H9 (cell line): ENCODE measurements around the gene SPTBN1. TPM values are rescaled to one million over a fixed set of nuclear protein-coding genes. Genes with fewer than 3 reads are reported as not detected.

Experiments
- DNase-seq: peaks from one replicate; pipeline ENCODE4 v3.0.0-alpha.2; 2017
- H2AFZ ChIP-seq: one replicate; pipeline ENCODE4 v1.6.1; 2013; ENCODE audit warnings: mild to moderate bottlenecking, low read length, control low read depth, moderate library complexity
- H2AK5ac ChIP-seq: 2 replicates; pipeline ENCODE4 v1.6.1; 2013; ENCODE audit warnings: low read length, control low read depth, mixed read lengths; ENCODE audit not compliant: insufficient read length
- H2BK120ac ChIP-seq: one replicate; pipeline ENCODE4 v1.6.1; 2013; ENCODE audit warnings: low read depth, mild to moderate bottlenecking, low read length, control low read depth, inconsistent platforms; ENCODE audit not compliant: poor library complexity, severe bottlenecking
- H2BK12ac ChIP-seq: 2 replicates; pipeline ENCODE4 v1.6.1; 2013; ENCODE audit warnings: low read length, control low read depth, mixed read lengths, low read depth; ENCODE audit not compliant: insufficient read length
- H2BK15ac ChIP-seq: 2 replicates; pipeline ENCODE4 v1.6.1; 2013; ENCODE audit warnings: low read depth, low read length, control low read depth
- H2BK20ac ChIP-seq: one replicate; pipeline ENCODE4 v1.6.1; 2013; ENCODE audit warnings: low read depth, mild to moderate bottlenecking, low read length, control low read depth, inconsistent platforms; ENCODE audit not compliant: poor library complexity, severe bottlenecking
- H2BK5ac ChIP-seq: 2 replicates; pipeline ENCODE4 v1.6.1; 2013; ENCODE audit warnings: low read length, control low read depth, mixed read lengths; ENCODE audit not compliant: insufficient read length
- H3K14ac ChIP-seq: 2 replicates; pipeline ENCODE4 v1.6.1; 2013; ENCODE audit warnings: low read length, control low read depth; ENCODE audit not compliant: insufficient read depth
- H3K18ac ChIP-seq: 2 replicates; pipeline ENCODE4 v1.6.1; 2013; ENCODE audit warnings: low read depth, mild to moderate bottlenecking, mixed read lengths, low read length, control low read depth; ENCODE audit not compliant: insufficient read length
- H3K23ac ChIP-seq: 2 replicates; pipeline ENCODE4 v1.6.1; 2013; ENCODE audit warnings: low read length, control low read depth, mixed read lengths, low read depth; ENCODE audit not compliant: insufficient read length
- H3K23me2 ChIP-seq: 2 replicates; pipeline ENCODE4 v1.6.1; 2013; ENCODE audit warnings: low read depth, mild to moderate bottlenecking, mixed read lengths, low read length, control low read depth; ENCODE audit not compliant: insufficient read length, poor library complexity, severe bottlenecking
- H3K27ac ChIP-seq: 2 replicates; pipeline ENCODE4 v1.5.1; 2013; ENCODE audit warnings: low read length, control low read depth, mixed read lengths, low read depth; ENCODE audit not compliant: insufficient read length
- H3K27me3 ChIP-seq: 2 replicates; pipeline ENCODE4 v1.6.1; 2013; ENCODE audit warnings: low read length, control low read depth, inconsistent platforms; ENCODE audit not compliant: insufficient read depth
- H3K4ac ChIP-seq: 2 replicates; pipeline ENCODE4 v1.6.1; 2013; ENCODE audit warnings: low read depth, mild to moderate bottlenecking, control low read depth, inconsistent platforms, low read length, moderate library complexity
- H3K4me1 ChIP-seq: 2 replicates; pipeline ENCODE4 v1.6.1; 2013; ENCODE audit warnings: low read length, control low read depth, inconsistent platforms; ENCODE audit not compliant: insufficient read depth
- H3K4me2 ChIP-seq: 2 replicates; pipeline ENCODE4 v1.6.1; 2013; ENCODE audit warnings: low read length, control low read depth, mixed read lengths; ENCODE audit not compliant: insufficient read length, insufficient read depth
- H3K56ac ChIP-seq: 2 replicates; pipeline ENCODE4 v1.6.1; 2013; ENCODE audit warnings: low read depth, mild to moderate bottlenecking, mixed read lengths, low read length, control low read depth; ENCODE audit not compliant: insufficient read length
- H3K79me1 ChIP-seq: 2 replicates; pipeline ENCODE4 v1.6.1; 2013; ENCODE audit warnings: low read depth, mild to moderate bottlenecking, moderate library complexity, low read length, control low read depth, inconsistent platforms; ENCODE audit not compliant: insufficient read depth, poor library complexity, severe bottlenecking
- H3K79me2 ChIP-seq: 2 replicates; pipeline ENCODE4 v1.6.1; 2013; ENCODE audit warnings: low read length, control low read depth, inconsistent platforms; ENCODE audit not compliant: insufficient read depth
- H3K9ac ChIP-seq: 2 replicates; pipeline ENCODE4 v1.6.1; 2013; ENCODE audit warnings: low read length, control low read depth, mixed read lengths; ENCODE audit not compliant: insufficient read length; ENCODE audit errors: extremely low read depth
- H3K9me3 ChIP-seq: one replicate; pipeline ENCODE4 v1.6.1; 2013; ENCODE audit warnings: low read depth, low read length, inconsistent platforms; ENCODE audit not compliant: control insufficient read depth
- H3T11ph ChIP-seq: one replicate; pipeline ENCODE4 v1.6.1; 2013; ENCODE audit warnings: mild to moderate bottlenecking, low read length, control low read depth, inconsistent platforms
- H4K20me1 ChIP-seq: one replicate; pipeline ENCODE4 v1.6.1; 2013; ENCODE audit not compliant: control insufficient read depth, insufficient read length, insufficient read depth
- H4K5ac ChIP-seq: 2 replicates; pipeline ENCODE4 v1.6.1; 2013; ENCODE audit warnings: low read depth, mild to moderate bottlenecking, mixed read lengths, low read length, control low read depth; ENCODE audit not compliant: insufficient read length
- H4K8ac ChIP-seq: replicated peaks from 2 replicates; pipeline ENCODE4 v1.6.1; 2013; ENCODE audit warnings: low read length, control low read depth, mixed read lengths, low read depth; ENCODE audit not compliant: insufficient read length
- H4K91ac ChIP-seq: 2 replicates; pipeline ENCODE4 v1.6.1; 2013; ENCODE audit warnings: low read depth, mild to moderate bottlenecking, moderate library complexity, mixed read lengths, low read length, control low read depth; ENCODE audit not compliant: insufficient read length
- H3K27ac Mint-ChIP-seq, 3 experiments: 2 replicates in 2 of 3; 3 replicates in 1 of 3; pipeline ENCODE4 v1.8.0; 2020 to 2021; ENCODE audit warnings: mixed read lengths in 3 of 3, mild to moderate bottlenecking in 1 of 3, moderate library complexity in 1 of 3
- H3K27me3 Mint-ChIP-seq: 2 replicates; pipeline ENCODE4 v1.8.0; 2021; ENCODE audit warnings: low read depth, mild to moderate bottlenecking, moderate library complexity, mixed read lengths
- H3K36me3 Mint-ChIP-seq, 3 experiments: 2 replicates in 2 of 3; 3 replicates in 1 of 3; pipeline ENCODE4 v1.8.0; 2020 to 2021; ENCODE audit warnings: low read depth in 3 of 3, mixed read lengths in 3 of 3; ENCODE audit not compliant: insufficient read depth in 1 of 3
- H3K4me1 Mint-ChIP-seq, 2 experiments: 2 replicates each; pipeline ENCODE4 v1.8.0; 2020; ENCODE audit warnings: mixed read lengths in 2 of 2
- H3K4me3 Mint-ChIP-seq, 2 experiments: 2 replicates in 1 of 2; 3 replicates in 1 of 2; pipeline ENCODE4 v1.8.0; 2020 to 2021; ENCODE audit warnings: mild to moderate bottlenecking in 2 of 2, mixed read lengths in 2 of 2, moderate library complexity in 1 of 2
- H3K9me3 Mint-ChIP-seq, 2 experiments: 2 replicates in 1 of 2; 3 replicates in 1 of 2; pipeline ENCODE4 v1.8.0; 2020; ENCODE audit warnings: mild to moderate bottlenecking in 2 of 2, mixed read lengths in 2 of 2, moderate library complexity in 1 of 2
- WGBS: extraction: QIAGEN DNeasy Blood & Tissue Kit; methylation state at CpG from one replicate; pipeline ENCODE4 v1.1.7; 2013; ENCODE audit warnings: missing lambda C conversion rate, low lambda C conversion rate, mixed read lengths; ENCODE audit not compliant: insufficient read length; ENCODE audit errors: extremely low coverage; 5-methylcytosine and 5-hydroxymethylcytosine counted together
- total RNA-seq: library from RNA; stranded (reverse); gene quantifications from 2 replicates; pipeline ENCODE4 v1.2.1, GENCODE V29; 2021
- TF ChIP-seq, protein P1 (sequence below): fragments of 200-600 bp; sonication (generic); conservative IDR thresholded peaks from 3 replicates; pipeline ENCODE4 v1.8.0; 2021; ENCODE audit warnings: antibody characterized with exemption, mild to moderate bottlenecking

Gene SPTBN1
- total RNA-seq, 1 experiment from 2014 or later: 164 TPM

DNA sequence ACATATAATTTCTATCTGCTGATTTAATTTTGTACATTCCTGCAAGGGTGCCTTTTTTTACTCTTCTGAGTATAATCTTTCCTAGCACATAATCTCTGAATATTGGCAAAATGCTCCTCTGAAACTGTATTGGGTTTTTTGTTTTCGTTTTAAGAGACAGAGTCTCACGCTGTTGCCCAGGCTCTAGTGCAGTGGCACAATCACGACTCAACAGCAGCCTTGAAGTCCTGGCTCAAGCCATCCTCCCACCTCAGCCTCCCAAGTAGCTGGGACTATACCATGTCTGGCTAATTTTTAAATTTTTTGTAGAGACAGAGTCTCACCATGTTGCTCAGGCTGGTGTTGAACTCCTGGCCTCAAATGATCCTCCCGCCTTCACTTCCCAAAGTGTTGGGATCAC is 104.9 kb downstream of the SPTBN1 start:
- no peak overlapping the region for H2BK120ac ChIP-seq
- WGBS: no CpG with 5 or more reads among the region's 4 CpGs
- H3K27me3 Mint-ChIP-seq: no peaks in the 10 kb centered on the region

More for the DNA sequence above, 104.9 kb downstream of the SPTBN1 start:
- no peak overlapping the region for H3K18ac ChIP-seq
- no peak overlapping the region for H2BK20ac ChIP-seq
- no peak overlapping the region for H4K91ac ChIP-seq
- H4K8ac ChIP-seq: no peak overlapping the region
- no peak overlapping the region for H2BK12ac ChIP-seq
- no peak overlapping the region for H2BK5ac ChIP-seq
- H3K27ac Mint-ChIP-seq: peak overlapping the region in 1 of 3 experiments; percentile 72; a peak in 2 of 7 replicates
- H3K56ac ChIP-seq: no peak overlapping the region
- TF ChIP-seq, protein P1, sequence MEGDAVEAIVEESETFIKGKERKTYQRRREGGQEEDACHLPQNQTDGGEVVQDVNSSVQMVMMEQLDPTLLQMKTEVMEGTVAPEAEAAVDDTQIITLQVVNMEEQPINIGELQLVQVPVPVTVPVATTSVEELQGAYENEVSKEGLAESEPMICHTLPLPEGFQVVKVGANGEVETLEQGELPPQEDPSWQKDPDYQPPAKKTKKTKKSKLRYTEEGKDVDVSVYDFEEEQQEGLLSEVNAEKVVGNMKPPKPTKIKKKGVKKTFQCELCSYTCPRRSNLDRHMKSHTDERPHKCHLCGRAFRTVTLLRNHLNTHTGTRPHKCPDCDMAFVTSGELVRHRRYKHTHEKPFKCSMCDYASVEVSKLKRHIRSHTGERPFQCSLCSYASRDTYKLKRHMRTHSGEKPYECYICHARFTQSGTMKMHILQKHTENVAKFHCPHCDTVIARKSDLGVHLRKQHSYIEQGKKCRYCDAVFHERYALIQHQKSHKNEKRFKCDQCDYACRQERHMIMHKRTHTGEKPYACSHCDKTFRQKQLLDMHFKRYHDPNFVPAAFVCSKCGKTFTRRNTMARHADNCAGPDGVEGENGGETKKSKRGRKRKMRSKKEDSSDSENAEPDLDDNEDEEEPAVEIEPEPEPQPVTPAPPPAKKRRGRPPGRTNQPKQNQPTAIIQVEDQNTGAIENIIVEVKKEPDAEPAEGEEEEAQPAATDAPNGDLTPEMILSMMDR: no peak
- peak overlapping the region; percentile 76 for H3K4me2 ChIP-seq
- H3K79me1 ChIP-seq: peaks cover 7% of the 10 kb centered on the region
- peaks cover 4% of the 10 kb centered on the region; the same call in 1 of the 2 replicates for H3K4me1 ChIP-seq
- H4K5ac ChIP-seq: no peak overlapping the region
- peaks cover 13% of the 10 kb centered on the region for H3K23me2 ChIP-seq
- H3K27me3 ChIP-seq: no peaks in the 10 kb centered on the region
- H2AK5ac ChIP-seq: no peak overlapping the region
- peaks cover 53 to 58% of the 10 kb centered on the region in 2 experiments for H3K4me1 Mint-ChIP-seq
- H4K20me1 ChIP-seq: no peaks in the 10 kb centered on the region
- no peak overlapping the region for H2BK15ac ChIP-seq
- peak overlapping the region; percentile 94 to 96 for H3K4me3 Mint-ChIP-seq
- H3K9me3 Mint-ChIP-seq: no peaks in the 10 kb centered on the region; a peak in 1 of 5 replicates
- H3K36me3 Mint-ChIP-seq: peaks cover 0 to 12% (median 2%) of the 10 kb centered on the region in 3 experiments; a peak in 3 of 7 replicates
- no peak overlapping the region for H3T11ph ChIP-seq
- H3K79me2 ChIP-seq: peaks cover 40% of the 10 kb centered on the region; the same call in 1 of the 2 replicates
- H3K14ac ChIP-seq: no peak overlapping the region
- H3K27ac ChIP-seq: no peak overlapping the region
- no peak overlapping the region for H3K23ac ChIP-seq
- H3K9ac ChIP-seq: no peak overlapping the region
- no peak overlapping the region for H3K4ac ChIP-seq
- no peaks in the 10 kb centered on the region for H3K9me3 ChIP-seq
- DNase-seq: no peak
- no peak overlapping the region for H2AFZ ChIP-seq
